Activated CD4-positive, alpha-beta memory T cell treated with anti-CD3 and anti-CD28 coated beads, Interleukin-2, amount 10 ng/mL, durations not matched to agents 7 days and 5 days (primary cell): Measurements from ENCODE around the gene PSMG4. TPM values are rescaled to one million over a fixed set of nuclear protein-coding genes. Genes with fewer than 3 reads are reported as not detected.

Source experiments
- CTCF ChIA-PET: fragments of 350-600 bp; sonication (Branson Sonifier 250); formaldehyde crosslinking; loops from one replicate; lab custom pipeline; 2021; ENCODE audit warnings: antibody characterized with exemption, inconsistent platforms; lab: Charles Lee
- POLR2A ChIA-PET: fragments of 350-600 bp; sonication (Branson Sonifier 250); formaldehyde crosslinking; loops from one replicate; lab custom pipeline; 2021; ENCODE audit warnings: antibody characterized with exemption; lab: Charles Lee
- DNase-seq: peaks from one replicate; pipeline ENCODE4 v3.0.0-alpha.2; 2020
- H3K27ac Mint-ChIP-seq: one replicate; pipeline ENCODE4 v1.8.0; 2021; ENCODE audit warnings: mild to moderate bottlenecking, mixed read lengths
- H3K27me3 Mint-ChIP-seq: one replicate; pipeline ENCODE4 v1.8.0; 2021; ENCODE audit warnings: mixed read lengths
- H3K36me3 Mint-ChIP-seq: one replicate; pipeline ENCODE4 v1.8.0; 2021; ENCODE audit warnings: low read depth, mixed read lengths
- H3K4me1 Mint-ChIP-seq: one replicate; pipeline ENCODE4 v1.8.0; 2021; ENCODE audit warnings: mixed read lengths
- H3K4me3 Mint-ChIP-seq: one replicate; pipeline ENCODE4 v1.8.0; 2021; ENCODE audit warnings: mild to moderate bottlenecking, mixed read lengths
- H3K9me3 Mint-ChIP-seq: one replicate; pipeline ENCODE4 v1.8.0; 2021; ENCODE audit warnings: mixed read lengths
- total RNA-seq, 2 experiments: library from RNA; stranded (reverse); gene quantifications; one replicate each; pipeline ENCODE4 v1.2.3, GENCODE V29; 2021

The PSMG4 gene
- total RNA-seq, 2 experiments from 2014 or later: 19.8 to 21.4 TPM

- DNase-seq: no peak
- Mint-ChIP-seq H3K27me3 (peaks cover 9% of the 10 kb centered on the region), H3K9me3 (no peaks in the 10 kb centered on the region), H3K4me3 (no peak overlapping the region), H3K36me3 (no peaks in the 10 kb centered on the region), H3K27ac (no peak overlapping the region), H3K4me1 (no peaks in the 10 kb centered on the region)
- ChIA-PET POLR2A (no interaction called here), CTCF (no interaction called here)
These were observed 40.5 kb downstream of the PSMG4 start for GRCh38 chr6:3299221-3299620.

GRCh38 chr6:3301506-3301905, 42.8 kb downstream of the PSMG4 start:
- CTCF ChIA-PET: no interaction called here
- H3K27me3 Mint-ChIP-seq: peaks cover 9% of the 10 kb centered on the region

GRCh38 chr6:3303795-3304411, 45.2 kb downstream of the PSMG4 start:
- Mint-ChIP-seq H3K4me3 (no peak overlapping the region), H3K27ac (no peak overlapping the region), H3K27me3 (peaks cover 9% of the 10 kb centered on the region), H3K4me1 (no peaks in the 10 kb centered on the region), H3K9me3 (peaks cover 4% of the 10 kb centered on the region), H3K36me3 (no peaks in the 10 kb centered on the region)
- CTCF ChIA-PET: no interaction called here
- POLR2A ChIA-PET: no interaction called here
- DNase-seq: no peak

More at GRCh38 chr6:3301506-3301905, 42.8 kb downstream of the PSMG4 start:
- no peaks in the 10 kb centered on the region for H3K4me1 Mint-ChIP-seq
- POLR2A ChIA-PET: no interaction called here
- H3K36me3 Mint-ChIP-seq: no peaks in the 10 kb centered on the region
- no peak overlapping the region for H3K27ac Mint-ChIP-seq
- peaks cover 4% of the 10 kb centered on the region for H3K9me3 Mint-ChIP-seq
- no peak overlapping the region for H3K4me3 Mint-ChIP-seq
- no peak for DNase-seq

GRCh38 chr6:3304500-3305215, 45.9 kb downstream of the PSMG4 start:
- POLR2A ChIA-PET: no interaction called here
- Mint-ChIP-seq H3K27ac (no peak overlapping the region), H3K36me3 (no peaks in the 10 kb centered on the region), H3K9me3 (peaks cover 4% of the 10 kb centered on the region), H3K4me3 (no peak overlapping the region), H3K27me3 (peaks cover 9% of the 10 kb centered on the region), H3K4me1 (no peaks in the 10 kb centered on the region)
- no peak for DNase-seq
- CTCF ChIA-PET: no interaction called here

GRCh38 chr6:3305216-3305565, 46.4 kb downstream of the PSMG4 start:
- no peak for DNase-seq
- Mint-ChIP-seq H3K36me3 (no peaks in the 10 kb centered on the region), H3K9me3 (peaks cover 4% of the 10 kb centered on the region), H3K27me3 (peaks cover 9% of the 10 kb centered on the region), H3K4me3 (no peak overlapping the region), H3K4me1 (no peaks in the 10 kb centered on the region), H3K27ac (no peak overlapping the region)
- ChIA-PET POLR2A (no interaction called here), CTCF (no interaction called here)

GRCh38 chr6:3305831-3306230, 47.1 kb downstream of the PSMG4 start:
- Mint-ChIP-seq H3K36me3 (no peaks in the 10 kb centered on the region), H3K4me3 (no peak overlapping the region), H3K27ac (no peak overlapping the region), H3K4me1 (no peaks in the 10 kb centered on the region), H3K9me3 (peaks cover 4% of the 10 kb centered on the region), H3K27me3 (peaks cover 9% of the 10 kb centered on the region)
- POLR2A ChIA-PET: no interaction called here
- no peak for DNase-seq
- CTCF ChIA-PET: no interaction called here

GRCh38 chr6:3306848-3307247, 48.1 kb downstream of the PSMG4 start:
- H3K36me3 Mint-ChIP-seq: no peaks in the 10 kb centered on the region
- H3K27ac Mint-ChIP-seq: no peak overlapping the region
- peaks cover 4% of the 10 kb centered on the region for H3K9me3 Mint-ChIP-seq
- ChIA-PET POLR2A (no interaction called here), CTCF (no interaction called here)
- no peak for DNase-seq
- H3K4me1 Mint-ChIP-seq: no peaks in the 10 kb centered on the region
- H3K4me3 Mint-ChIP-seq: no peak overlapping the region
- peaks cover 6% of the 10 kb centered on the region for H3K27me3 Mint-ChIP-seq

GRCh38 chr6:3307436-3307835, 48.7 kb downstream of the PSMG4 start:
- H3K27ac Mint-ChIP-seq: no peak overlapping the region
- H3K36me3 Mint-ChIP-seq: no peaks in the 10 kb centered on the region
- CTCF ChIA-PET: no interaction called here

GRCh38 chr6:3308106-3308505, 49.4 kb downstream of the PSMG4 start:
- H3K27me3 Mint-ChIP-seq: no peaks in the 10 kb centered on the region
- no peaks in the 10 kb centered on the region for H3K36me3 Mint-ChIP-seq
- H3K9me3 Mint-ChIP-seq: peaks cover 4% of the 10 kb centered on the region
- H3K27ac Mint-ChIP-seq: no peak overlapping the region
- no peak for DNase-seq
- ChIA-PET POLR2A (no interaction called here), CTCF (no interaction called here)
- no peaks in the 10 kb centered on the region for H3K4me1 Mint-ChIP-seq
- no peak overlapping the region for H3K4me3 Mint-ChIP-seq

More at GRCh38 chr6:3307436-3307835, 48.7 kb downstream of the PSMG4 start:
- no peaks in the 10 kb centered on the region for H3K4me1 Mint-ChIP-seq
- peaks cover 6% of the 10 kb centered on the region for H3K27me3 Mint-ChIP-seq
- no peak overlapping the region for H3K4me3 Mint-ChIP-seq
- POLR2A ChIA-PET: no interaction called here
- peaks cover 4% of the 10 kb centered on the region for H3K9me3 Mint-ChIP-seq
- no peak for DNase-seq

- Mint-ChIP-seq H3K27ac (no peak overlapping the region), H3K36me3 (no peaks in the 10 kb centered on the region), H3K27me3 (no peaks in the 10 kb centered on the region), H3K4me1 (no peaks in the 10 kb centered on the region), H3K4me3 (no peak overlapping the region), H3K9me3 (peaks cover 2% of the 10 kb centered on the region)
- POLR2A ChIA-PET: no interaction called here
- CTCF ChIA-PET: no interaction called here
- no peak for DNase-seq
These were observed 50.8 kb downstream of the PSMG4 start for GRCh38 chr6:3309391-3310050.

GRCh38 chr6:3310051-3310448, 51.3 kb downstream of the PSMG4 start:
- POLR2A ChIA-PET: no interaction called here
- CTCF ChIA-PET: no interaction called here
- no peaks in the 10 kb centered on the region for H3K4me1 Mint-ChIP-seq

GRCh38 chr6:3310703-3311102, 52.0 kb downstream of the PSMG4 start:
- Mint-ChIP-seq H3K4me3 (no peak overlapping the region), H3K4me1 (no peaks in the 10 kb centered on the region), H3K27me3 (no peaks in the 10 kb centered on the region), H3K36me3 (no peaks in the 10 kb centered on the region), H3K9me3 (no peaks in the 10 kb centered on the region), H3K27ac (no peak overlapping the region)
- DNase-seq: no peak
- ChIA-PET POLR2A (no interaction called here), CTCF (no interaction called here)

More at GRCh38 chr6:3310051-3310448, 51.3 kb downstream of the PSMG4 start:
- no peak overlapping the region for H3K4me3 Mint-ChIP-seq
- no peak overlapping the region for H3K27ac Mint-ChIP-seq
- H3K27me3 Mint-ChIP-seq: no peaks in the 10 kb centered on the region
- H3K9me3 Mint-ChIP-seq: no peaks in the 10 kb centered on the region
- no peak for DNase-seq
- no peaks in the 10 kb centered on the region for H3K36me3 Mint-ChIP-seq

GRCh38 chr6:3311826-3312225, 53.1 kb downstream of the PSMG4 start:
- Mint-ChIP-seq H3K9me3 (no peaks in the 10 kb centered on the region), H3K27ac (no peak overlapping the region), H3K36me3 (no peaks in the 10 kb centered on the region), H3K4me1 (no peaks in the 10 kb centered on the region), H3K27me3 (peaks cover under 1% of the 10 kb centered on the region), H3K4me3 (no peak overlapping the region)
- DNase-seq: no peak
- POLR2A ChIA-PET: no interaction called here
- CTCF ChIA-PET: no interaction called here
